Smooth muscle cell (in vitro differentiated cells): Measurements from ENCODE around the gene IMPA2. TPM values are rescaled to one million over a fixed set of nuclear protein-coding genes. Genes with fewer than 3 reads are reported as not detected.

Source experiments
- DNase-seq: peaks from one replicate; lab custom pipeline; 2025; ENCODE audit not compliant: unreplicated experiment; lab: John Stamatoyannopoulos, UW
- H2AFZ ChIP-seq: fragments of 200-600 bp; sonication (generic); 2 replicates; pipeline ENCODE4 v1.6.0; 2016; ENCODE audit warnings: antibody characterized with exemption, low read depth, mild to moderate bottlenecking
- H3F3A ChIP-seq: fragments of 200-600 bp; sonication (generic); 2 replicates; pipeline ENCODE4 v1.6.0; 2017; ENCODE audit warnings: antibody characterized with exemption, low read depth
- H3K27ac ChIP-seq: fragments of 200-600 bp; sonication (generic); 2 replicates; pipeline ENCODE4 v1.5.1; 2016; ENCODE audit warnings: low read depth, mild to moderate bottlenecking
- H3K27me3 ChIP-seq: fragments of 200-600 bp; sonication (generic); 2 replicates; pipeline ENCODE4 v1.6.1; 2016; ENCODE audit warnings: low read depth, mild to moderate bottlenecking
- H3K36me3 ChIP-seq: fragments of 200-600 bp; sonication (generic); 2 replicates; pipeline ENCODE4 v1.5.1; 2016; ENCODE audit warnings: low read depth
- H3K4me1 ChIP-seq: fragments of 200-600 bp; sonication (generic); 2 replicates; pipeline ENCODE4 v1.5.1; 2016; ENCODE audit warnings: low read depth
- H3K4me2 ChIP-seq: fragments of 200-600 bp; sonication (generic); 2 replicates; pipeline ENCODE4 v1.6.0; 2016; ENCODE audit warnings: mild to moderate bottlenecking
- H3K4me3 ChIP-seq: fragments of 200-600 bp; sonication (generic); 2 replicates; pipeline ENCODE4 v1.5.1; 2016; ENCODE audit warnings: mild to moderate bottlenecking
- H3K79me2 ChIP-seq: fragments of 200-600 bp; sonication (generic); 2 replicates; pipeline ENCODE4 v1.6.0; 2016; ENCODE audit warnings: low read depth, mild to moderate bottlenecking
- H3K9ac ChIP-seq: fragments of 200-600 bp; sonication (generic); 2 replicates; pipeline ENCODE4 v1.6.0; 2016; ENCODE audit warnings: low read depth
- H3K9me3 ChIP-seq: fragments of 200-600 bp; sonication (generic); replicated peaks from 2 replicates; pipeline ENCODE4 v1.5.1; 2016; ENCODE audit warnings: low read depth
- H4K20me1 ChIP-seq: fragments of 200-600 bp; sonication (generic); 2 replicates; pipeline ENCODE4 v1.6.0; 2016; ENCODE audit warnings: low read depth
- WGBS: methylation state at CpG from one replicate; pipeline ENCODE4 v1.1.7; 2016; ENCODE audit warnings: low lambda C conversion rate; 5-methylcytosine and 5-hydroxymethylcytosine counted together
- polyA plus RNA-seq: library from polyadenylated mRNA; unstranded; fragments of >200 nt; fragmentation: Nextera tagmentation; extraction: Ambion mirVana; gene quantifications from 2 replicates; pipeline ENCODE4 v1.2.1, GENCODE V29; 2016
- total RNA-seq: library from RNA; depleted of rRNA; stranded (reverse); fragments of >200 nt; gene quantifications from 2 replicates; pipeline ENCODE4 v1.2.3, GENCODE V29; 2014
- TF ChIP-seq, protein P1 (sequence below): fragments of 200-600 bp; sonication (generic); IDR thresholded peaks from 2 replicates; pipeline ENCODE4 v1.5.1; 2017; ENCODE audit warnings: borderline replicate concordance, mild to moderate bottlenecking, antibody characterized with exemption; ENCODE audit not compliant: insufficient read depth, poor library complexity, severe bottlenecking

IMPA2 gene
- total and polyA plus RNA-seq, 2 experiments from 2014 or later = 9.9 to 17.8 TPM

DNA sequence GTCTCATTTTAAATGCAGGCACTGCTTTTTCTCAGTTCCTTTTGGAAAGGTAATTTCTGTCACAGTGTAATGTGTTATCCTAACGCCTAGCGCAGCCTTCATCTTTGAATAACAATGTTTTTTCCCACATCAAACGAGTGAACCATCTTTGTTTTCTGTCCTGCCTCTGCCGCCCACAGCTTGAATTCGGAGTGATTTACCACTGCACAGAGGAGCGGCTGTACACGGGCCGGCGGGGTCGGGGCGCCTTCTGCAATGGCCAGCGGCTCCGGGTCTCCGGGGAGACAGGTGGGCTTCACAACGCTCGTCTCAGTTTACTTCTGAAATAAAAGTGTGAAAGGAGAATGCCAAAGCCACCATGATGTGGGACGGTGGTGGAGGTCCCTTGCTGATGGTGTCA is 32.8 kb downstream of the IMPA2 start:
- Histone ChIP-seq H3K79me2 (no peaks in the 10 kb centered on the region), H4K20me1 (no peaks in the 10 kb centered on the region), H3K9ac (no peak overlapping the region), H3K36me3 (no peaks in the 10 kb centered on the region), H3K4me2 (no peak overlapping the region), H3K4me3 (no peak overlapping the region), H3K9me3 (no peaks in the 10 kb centered on the region), H2AFZ (no peak overlapping the region), H3F3A (no peaks in the 10 kb centered on the region), H3K27me3 (no peaks in the 10 kb centered on the region), H3K27ac (no peak overlapping the region), H3K4me1 (no peaks in the 10 kb centered on the region)
- TF ChIP-seq, protein P1, sequence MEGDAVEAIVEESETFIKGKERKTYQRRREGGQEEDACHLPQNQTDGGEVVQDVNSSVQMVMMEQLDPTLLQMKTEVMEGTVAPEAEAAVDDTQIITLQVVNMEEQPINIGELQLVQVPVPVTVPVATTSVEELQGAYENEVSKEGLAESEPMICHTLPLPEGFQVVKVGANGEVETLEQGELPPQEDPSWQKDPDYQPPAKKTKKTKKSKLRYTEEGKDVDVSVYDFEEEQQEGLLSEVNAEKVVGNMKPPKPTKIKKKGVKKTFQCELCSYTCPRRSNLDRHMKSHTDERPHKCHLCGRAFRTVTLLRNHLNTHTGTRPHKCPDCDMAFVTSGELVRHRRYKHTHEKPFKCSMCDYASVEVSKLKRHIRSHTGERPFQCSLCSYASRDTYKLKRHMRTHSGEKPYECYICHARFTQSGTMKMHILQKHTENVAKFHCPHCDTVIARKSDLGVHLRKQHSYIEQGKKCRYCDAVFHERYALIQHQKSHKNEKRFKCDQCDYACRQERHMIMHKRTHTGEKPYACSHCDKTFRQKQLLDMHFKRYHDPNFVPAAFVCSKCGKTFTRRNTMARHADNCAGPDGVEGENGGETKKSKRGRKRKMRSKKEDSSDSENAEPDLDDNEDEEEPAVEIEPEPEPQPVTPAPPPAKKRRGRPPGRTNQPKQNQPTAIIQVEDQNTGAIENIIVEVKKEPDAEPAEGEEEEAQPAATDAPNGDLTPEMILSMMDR = no peak
- 95% methylated on average over 17 of the region's 17 CpGs for WGBS
- DNase-seq = no peak

DNA sequence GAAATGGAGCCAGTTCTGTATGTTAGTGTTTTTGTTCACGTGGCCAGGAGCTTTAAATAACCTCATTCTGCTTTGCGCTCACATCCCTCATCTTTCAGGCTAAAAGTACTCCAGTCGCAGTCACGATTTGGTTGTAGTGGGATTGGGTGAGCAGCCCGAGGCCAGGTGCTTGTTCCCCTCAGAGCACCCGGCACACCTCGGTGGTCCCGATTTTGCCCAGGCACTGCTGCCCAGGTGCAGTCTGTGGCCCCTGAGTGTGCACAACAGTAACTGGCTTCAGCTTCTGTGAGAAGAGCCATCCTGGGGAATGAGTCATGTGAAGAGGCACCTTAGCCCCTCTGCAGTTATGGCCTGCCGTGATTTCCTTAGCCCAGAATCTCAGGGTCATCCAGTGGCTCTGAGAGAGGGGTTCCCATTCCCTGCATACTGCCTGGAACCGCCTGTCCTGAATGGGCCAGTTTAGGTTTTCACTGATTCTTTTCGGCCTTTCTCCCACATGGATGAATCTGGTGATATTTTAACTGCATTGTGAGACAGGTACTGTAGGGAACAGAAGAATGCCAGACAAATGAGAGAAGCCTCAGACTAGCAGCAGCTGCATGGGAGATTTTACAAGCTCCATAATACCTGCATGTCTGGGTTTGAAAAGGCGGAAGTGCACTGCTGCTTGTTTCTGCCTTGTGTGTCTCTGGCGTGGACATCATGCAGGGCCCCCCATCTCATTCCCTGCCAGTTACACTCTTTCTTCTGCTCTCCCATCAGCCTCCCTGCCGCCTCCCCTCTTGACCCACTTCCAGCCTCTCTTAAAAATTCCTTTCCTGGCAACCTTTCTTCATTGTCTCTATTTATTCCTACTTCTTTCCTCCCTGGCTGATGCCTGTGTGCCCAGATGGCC is 33.5 kb downstream of the IMPA2 start:
- Histone ChIP-seq H3K27ac (no peak overlapping the region), H3K27me3 (no peaks in the 10 kb centered on the region), H3K9ac (no peak overlapping the region), H3K4me2 (no peak overlapping the region), H3K4me1 (no peaks in the 10 kb centered on the region), H2AFZ (no peak overlapping the region), H3F3A (no peaks in the 10 kb centered on the region), H3K9me3 (no peaks in the 10 kb centered on the region), H3K4me3 (no peak overlapping the region), H4K20me1 (no peaks in the 10 kb centered on the region), H3K79me2 (no peaks in the 10 kb centered on the region), H3K36me3 (no peaks in the 10 kb centered on the region)
- no peak for DNase-seq
- 89% methylated on average over 14 of the region's 14 CpGs for WGBS
- TF ChIP-seq, protein P1 = no peak

DNA sequence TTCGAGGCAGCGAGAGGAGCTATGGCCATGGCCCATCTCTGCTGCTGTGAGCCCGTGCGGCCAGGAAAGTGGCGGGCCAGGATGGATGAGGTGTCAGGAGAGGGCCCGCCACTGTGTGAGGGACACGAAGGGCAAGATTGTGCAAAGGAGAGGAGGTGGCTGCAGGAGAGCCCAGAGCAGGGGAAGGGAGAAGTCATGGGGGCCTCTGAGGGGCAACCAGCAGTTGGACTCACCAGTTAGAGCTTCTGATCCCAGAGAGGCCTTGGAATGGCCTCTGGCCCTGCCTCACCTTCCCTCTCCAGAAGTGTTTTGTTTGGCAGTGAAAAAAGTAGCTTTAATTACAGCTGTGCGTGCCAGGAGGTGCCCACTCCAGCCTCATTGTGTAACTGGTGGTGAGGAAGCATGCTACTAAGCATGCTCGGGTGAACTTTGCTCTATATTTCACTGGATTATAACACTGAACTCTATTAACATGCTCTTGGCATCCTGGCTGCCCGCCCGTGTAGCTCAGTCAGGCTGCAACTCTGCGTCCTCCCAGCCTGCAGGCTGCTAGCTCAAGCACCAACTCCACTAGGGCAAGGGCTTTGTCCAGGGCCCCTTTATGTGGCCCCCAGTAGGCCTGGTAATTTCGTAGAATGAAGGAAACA is 34.2 kb downstream of the IMPA2 start:
- Histone ChIP-seq H3K9ac (no peak overlapping the region), H4K20me1 (no peaks in the 10 kb centered on the region), H3K27ac (no peak overlapping the region), H3K4me1 (no peaks in the 10 kb centered on the region), H3K79me2 (no peaks in the 10 kb centered on the region), H3K4me2 (no peak overlapping the region), H3K9me3 (no peaks in the 10 kb centered on the region), H3K4me3 (no peak overlapping the region), H2AFZ (no peak overlapping the region), H3K27me3 (no peaks in the 10 kb centered on the region), H3F3A (no peaks in the 10 kb centered on the region), H3K36me3 (no peaks in the 10 kb centered on the region)
- WGBS = 82% methylated on average over 13 of the region's 13 CpGs
- no peak for DNase-seq
- TF ChIP-seq, protein P1 = no peak
